ENCODE data around the gene SMURF2. TPM values are rescaled to one million over a fixed set of nuclear protein-coding genes. Genes with fewer than 3 reads are reported as not detected.
"Not testable (repeated sequence)": the region's sequence is repeated elsewhere in the genome, so short reads cannot be mapped to it uniquely, and the experiment has no call there.

Gene SMURF2
- total and polyA plus RNA-seq, 9 of the 15 experiments (the other 6 are each of a cell fraction or from before 2014, with no cell fraction given) = 3.8 to 22.0 (median 14.8) TPM

GRCh38 chr17:64660195-64660977, 1.7 kb downstream of the SMURF2 start:
- DNase-seq (ENCODE audit: extremely low read depth in 1 of 4, low spot score in 3 of 4); FAIRE-seq; H3K9me3 ChIP-seq (replicated peaks; ENCODE audit: control insufficient read depth, insufficient read depth, low read depth, low read length); in situ Hi-C loops (cut with MboI); H2AFZ ChIP-seq (ENCODE audit: low read depth, low read length); H3K27me3 ChIP-seq (ENCODE audit: control insufficient read depth in 2 of 2, insufficient read depth in 2 of 2, low read length in 2 of 2); BruUV-seq (replicated peaks); H4K20me1 ChIP-seq (replicated peaks; ENCODE audit: control insufficient read depth, insufficient read depth, low read length); H3K36me3 ChIP-seq (ENCODE audit: control insufficient read depth, insufficient read depth, low read length); CTCF ChIA-PET (ENCODE audit: low intra/inter-chr PET ratio); H3K9me1 ChIP-seq (ENCODE audit: control insufficient read depth, insufficient read depth, low read length); H3K27ac ChIP-seq (ENCODE audit: extremely low read depth, low read depth, low read length): not testable (repeated sequence)
- Histone ChIP-seq H3K4me2 (ENCODE audit: insufficient read depth, low read length) (peak overlapping the region; percentile 80), H3K4me1 (replicated peaks in 1 of 2; ENCODE audit: control insufficient read depth in 2 of 2, insufficient read depth in 2 of 2, low read length in 2 of 2) (peaks cover 7 to 11% of the 10 kb centered on the region in 2 experiments; a peak in 4 of 5 replicates), H3K4me3 (peak overlapping the region; percentile 85), H3K79me2 (ENCODE audit: control insufficient read depth, insufficient read depth, low read length) (peaks cover 49% of the 10 kb centered on the region), H3K9ac (ENCODE audit: insufficient read depth in 1 of 2, low read depth in 2 of 2, low read length in 2 of 2) (peak overlapping the region in 1 of 2 experiments; percentile 60; a peak in 1 of 4 replicates)
- TF ChIP-seq, protein P1, sequence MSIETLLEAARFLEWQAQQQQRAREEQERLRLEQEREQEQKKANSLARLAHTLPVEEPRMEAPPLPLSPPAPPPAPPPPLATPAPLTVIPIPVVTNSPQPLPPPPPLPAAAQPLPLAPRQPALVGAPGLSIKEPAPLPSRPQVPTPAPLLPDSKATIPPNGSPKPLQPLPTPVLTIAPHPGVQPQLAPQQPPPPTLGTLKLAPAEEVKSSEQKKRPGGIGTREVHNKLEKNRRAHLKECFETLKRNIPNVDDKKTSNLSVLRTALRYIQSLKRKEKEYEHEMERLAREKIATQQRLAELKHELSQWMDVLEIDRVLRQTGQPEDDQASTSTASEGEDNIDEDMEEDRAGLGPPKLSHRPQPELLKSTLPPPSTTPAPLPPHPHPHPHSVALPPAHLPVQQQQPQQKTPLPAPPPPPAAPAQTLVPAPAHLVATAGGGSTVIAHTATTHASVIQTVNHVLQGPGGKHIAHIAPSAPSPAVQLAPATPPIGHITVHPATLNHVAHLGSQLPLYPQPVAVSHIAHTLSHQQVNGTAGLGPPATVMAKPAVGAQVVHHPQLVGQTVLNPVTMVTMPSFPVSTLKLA (conservative IDR thresholded peaks at IDR 0.05) = 0 out of 4 replicates have a peak, but pooled peaks of 1 of the 2 experiments have one; percentile 32
- TF ChIP-seq KDM1A (IDR thresholded peaks at IDR 0.05) = peak; percentile 56 to 66; a peak in 2 of 4 replicates
- TF ChIP-seq ZNF316 (IDR thresholded peaks at IDR 0.05) = peak; percentile 51; the same call in 1 of the 2 replicates
- TF ChIP-seq SP1 (CRISPR knock-in tag; IDR thresholded peaks at IDR 0.05) = 0 out of 2 replicates have a peak, but pooled peaks have one; percentile 50
- peak; percentile 2; the same call in 1 of the 2 replicates for TF ChIP-seq CBFA2T3 (IDR thresholded peaks at IDR 0.05)
- POLR2A ChIA-PET = interaction anchor here (1.0 to 2.1 kb wide), 2 partner anchors 127 to 155 kb away, joined by 4 to 10 read pairs; no protein-coding TSS in a partner anchor
- ATAC-seq = 0 out of 3 replicates have a peak, but pooled peaks have one; percentile 5
- 2% methylated on average over 11 of the region's 11 CpGs for WGBS (ENCODE audit: insufficient coverage, low coverage, missing lambda C conversion rate)
- intact Hi-C loops (cut with micrococcal nuclease) = loop anchor here (5.0 kb wide), 1 partner anchor 77 kb away; no protein-coding TSS in a partner anchor

Measured in K562 (cell line).